Activated CD4-positive, alpha-beta memory T cell treated with anti-CD3 and anti-CD28 coated beads, Interleukin-2, amount 10 ng/mL, durations not matched to agents 7 days and 5 days (primary cell): Measurements from ENCODE around the gene MYO5C. TPM values are rescaled to one million over a fixed set of nuclear protein-coding genes. Genes with fewer than 3 reads are reported as not detected.

Source experiments
- CTCF ChIA-PET: fragments of 350-600 bp; sonication (Branson Sonifier 250); formaldehyde crosslinking; loops from one replicate; lab custom pipeline; 2021; ENCODE audit warnings: antibody characterized with exemption, inconsistent platforms; lab: Charles Lee
- POLR2A ChIA-PET: fragments of 350-600 bp; sonication (Branson Sonifier 250); formaldehyde crosslinking; loops from one replicate; lab custom pipeline; 2021; ENCODE audit warnings: antibody characterized with exemption; lab: Charles Lee
- DNase-seq: peaks from one replicate; pipeline ENCODE4 v3.0.0-alpha.2; 2020
- H3K27ac Mint-ChIP-seq: one replicate; pipeline ENCODE4 v1.8.0; 2021; ENCODE audit warnings: mild to moderate bottlenecking, mixed read lengths
- H3K27me3 Mint-ChIP-seq: one replicate; pipeline ENCODE4 v1.8.0; 2021; ENCODE audit warnings: mixed read lengths
- H3K36me3 Mint-ChIP-seq: one replicate; pipeline ENCODE4 v1.8.0; 2021; ENCODE audit warnings: low read depth, mixed read lengths
- H3K4me1 Mint-ChIP-seq: one replicate; pipeline ENCODE4 v1.8.0; 2021; ENCODE audit warnings: mixed read lengths
- H3K4me3 Mint-ChIP-seq: one replicate; pipeline ENCODE4 v1.8.0; 2021; ENCODE audit warnings: mild to moderate bottlenecking, mixed read lengths
- H3K9me3 Mint-ChIP-seq: one replicate; pipeline ENCODE4 v1.8.0; 2021; ENCODE audit warnings: mixed read lengths
- total RNA-seq, 2 experiments: library from RNA; stranded (reverse); gene quantifications; one replicate each; pipeline ENCODE4 v1.2.3, GENCODE V29; 2021

Gene MYO5C
- total RNA-seq, 2 experiments from 2014 or later, result 1.3 to 1.4 TPM

DNA sequence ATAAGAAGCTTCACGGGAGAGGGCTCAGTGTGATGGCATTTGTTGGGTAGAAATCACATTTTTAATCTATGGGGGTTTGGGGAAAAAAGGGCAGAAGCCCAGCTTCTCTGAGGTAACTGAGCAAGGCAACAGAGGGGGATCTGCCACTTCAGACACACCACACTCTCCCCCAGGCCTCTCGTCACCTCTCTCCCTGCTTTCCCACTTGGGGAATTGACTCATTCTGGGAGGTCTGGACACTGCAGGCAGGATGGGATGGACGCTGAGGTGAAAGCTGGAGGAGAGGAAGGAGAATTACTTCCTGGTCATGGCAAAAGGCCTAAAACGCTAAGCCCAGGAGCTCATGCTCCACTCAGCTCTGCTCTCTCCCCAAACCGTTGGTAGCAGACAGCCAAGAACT lies 33.2 kb downstream of the MYO5C start:
- CTCF ChIA-PET, result interaction anchor here (0.7 to 3.4 kb wide), 18 partner anchors 9 to 472 kb away, joined by 3 to 14 read pairs (median 4); partner anchors contain the start of gene MYO5A
- H3K27ac Mint-ChIP-seq, result peak overlapping the region; percentile 89
- no peaks in the 10 kb centered on the region for H3K27me3 Mint-ChIP-seq
- H3K4me3 Mint-ChIP-seq, result no peak overlapping the region
- DNase-seq, result no peak
- POLR2A ChIA-PET, result interaction anchor here (0.7 to 2.2 kb wide), 17 partner anchors 9 to 471 kb away, joined by 3 to 12 read pairs (median 4); partner anchors contain the start of genes ARPP19, ATOSA, MYO5A and MYO5C
- H3K4me1 Mint-ChIP-seq, result peaks cover 54% of the 10 kb centered on the region
- no peaks in the 10 kb centered on the region for H3K9me3 Mint-ChIP-seq
- H3K36me3 Mint-ChIP-seq, result peaks cover 19% of the 10 kb centered on the region

DNA sequence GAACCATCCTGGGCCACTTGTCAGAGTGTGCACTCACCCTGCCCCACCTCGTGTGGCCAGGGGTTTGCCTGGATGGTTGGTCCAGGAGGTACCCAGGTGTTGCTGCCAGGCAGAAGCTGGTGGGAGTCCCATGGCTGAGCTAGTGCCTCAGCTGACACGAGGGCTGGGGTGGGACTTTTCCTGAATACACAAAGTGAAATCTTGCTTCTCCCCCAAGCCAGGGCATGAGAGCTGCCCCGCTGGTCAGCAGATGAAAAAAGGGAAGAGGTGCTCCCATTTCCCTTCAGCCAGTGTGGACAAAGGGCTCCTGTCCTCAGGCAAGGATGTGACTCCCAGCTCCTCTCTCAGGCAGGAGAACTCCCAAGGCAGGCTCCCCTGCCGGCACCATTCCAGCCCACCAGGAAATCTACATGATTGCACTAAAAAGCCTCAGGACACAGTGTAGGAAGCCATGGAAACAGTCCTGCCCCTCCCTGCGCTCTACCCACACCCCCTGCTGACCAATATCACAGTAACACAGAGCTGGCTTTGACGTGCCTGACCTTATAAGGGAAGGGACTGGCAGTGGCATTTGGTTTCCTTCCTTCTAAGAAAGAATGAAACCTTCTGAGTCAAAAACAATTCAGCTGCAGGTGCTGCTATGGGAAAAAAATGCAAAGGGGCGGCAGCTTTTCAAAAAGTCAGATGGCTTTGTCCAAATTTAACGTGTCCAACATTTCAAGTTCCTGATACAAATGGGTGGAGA lies 33.9 kb downstream of the MYO5C start:
- ChIA-PET CTCF (interaction anchor here (0.7 to 3.4 kb wide), 18 partner anchors 9 to 485 kb away, joined by 3 to 14 read pairs (median 4); partner anchors contain the start of gene MYO5A), POLR2A (interaction anchor here (0.7 to 2.2 kb wide), 19 partner anchors 10 to 472 kb away, joined by 3 to 12 read pairs (median 4); partner anchors contain the start of genes ARPP19, ATOSA, MYO5A and MYO5C)
- Mint-ChIP-seq H3K4me3 (no peak overlapping the region), H3K4me1 (peaks cover 60% of the 10 kb centered on the region), H3K27ac (peak overlapping the region; percentile 89), H3K27me3 (no peaks in the 10 kb centered on the region), H3K9me3 (no peaks in the 10 kb centered on the region), H3K36me3 (peaks cover 19% of the 10 kb centered on the region)
- DNase-seq, result peak; percentile 82

DNA sequence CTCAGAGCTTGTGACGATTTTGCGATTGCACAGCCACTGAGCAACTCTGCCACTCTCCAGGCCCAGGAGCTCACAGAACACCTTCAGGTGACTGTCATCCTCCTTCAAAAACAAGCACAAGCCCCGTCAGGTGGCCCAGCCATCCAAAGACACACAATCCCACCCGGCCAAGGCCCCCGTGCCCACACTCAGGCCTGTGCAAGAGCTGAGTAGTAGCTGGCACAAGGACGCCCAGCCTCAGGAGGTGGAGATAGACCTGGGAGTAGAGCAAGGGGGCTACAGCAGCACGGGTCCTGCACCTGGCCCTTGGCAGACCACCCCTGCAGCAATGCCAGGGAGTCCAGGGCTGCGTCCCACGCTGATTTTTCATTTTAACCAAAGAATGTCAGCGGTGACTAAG lies 34.6 kb downstream of the MYO5C start:
- POLR2A ChIA-PET, result interaction anchor here (0.9 to 2.2 kb wide), 12 partner anchors 40 to 472 kb away, joined by 3 to 12 read pairs (median 6); partner anchors contain the start of genes ARPP19, ATOSA and MYO5A

DNA sequence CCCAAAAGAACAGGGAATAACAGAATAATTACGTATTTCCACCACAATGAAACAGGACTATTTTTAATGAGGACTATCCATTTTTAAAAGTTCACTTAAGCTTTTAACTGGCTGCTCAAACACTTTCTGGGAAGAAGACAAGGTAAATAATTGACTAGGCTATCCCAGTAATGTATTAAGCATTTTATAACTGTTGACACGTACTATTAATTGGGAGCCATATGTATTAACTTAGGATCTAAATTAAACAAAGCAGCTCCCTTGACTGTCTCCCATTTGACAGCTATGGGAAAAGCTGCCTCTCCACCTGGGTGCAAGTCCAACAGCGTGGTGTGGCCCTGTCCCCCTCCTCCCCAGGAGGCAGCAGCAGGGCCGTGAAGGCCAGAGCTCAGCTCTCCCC lies 36.1 kb downstream of the MYO5C start:
- Mint-ChIP-seq H3K27ac (no peak overlapping the region), H3K4me3 (no peak overlapping the region), H3K36me3 (peaks cover 19% of the 10 kb centered on the region), H3K4me1 (peaks cover 76% of the 10 kb centered on the region), H3K27me3 (no peaks in the 10 kb centered on the region), H3K9me3 (no peaks in the 10 kb centered on the region)
- DNase-seq, result no peak
- ChIA-PET POLR2A (interaction anchor here (0.9 to 1.3 kb wide), 4 partner anchors 52 to 420 kb away, joined by 3 read pairs; partner anchors contain the start of genes ATOSA and MYO5A), CTCF (interaction anchor here (3.4 to 8.1 kb wide), 2 partner anchors 72 to 473 kb away, joined by 14 to 145 read pairs; no protein-coding TSS in a partner anchor)

More for the DNA sequence above, 34.6 kb downstream of the MYO5C start:
- no peaks in the 10 kb centered on the region for H3K27me3 Mint-ChIP-seq
- no peak overlapping the region for H3K4me3 Mint-ChIP-seq
- DNase-seq, result no peak
- peaks cover 66% of the 10 kb centered on the region for H3K4me1 Mint-ChIP-seq
- peaks cover 19% of the 10 kb centered on the region for H3K36me3 Mint-ChIP-seq
- CTCF ChIA-PET, result interaction anchor here (1.0 to 3.4 kb wide), 8 partner anchors 11 to 474 kb away, joined by 3 to 14 read pairs (median 6); partner anchors contain the start of gene MYO5A
- H3K9me3 Mint-ChIP-seq, result no peaks in the 10 kb centered on the region
- H3K27ac Mint-ChIP-seq, result peak overlapping the region; percentile 64

DNA sequence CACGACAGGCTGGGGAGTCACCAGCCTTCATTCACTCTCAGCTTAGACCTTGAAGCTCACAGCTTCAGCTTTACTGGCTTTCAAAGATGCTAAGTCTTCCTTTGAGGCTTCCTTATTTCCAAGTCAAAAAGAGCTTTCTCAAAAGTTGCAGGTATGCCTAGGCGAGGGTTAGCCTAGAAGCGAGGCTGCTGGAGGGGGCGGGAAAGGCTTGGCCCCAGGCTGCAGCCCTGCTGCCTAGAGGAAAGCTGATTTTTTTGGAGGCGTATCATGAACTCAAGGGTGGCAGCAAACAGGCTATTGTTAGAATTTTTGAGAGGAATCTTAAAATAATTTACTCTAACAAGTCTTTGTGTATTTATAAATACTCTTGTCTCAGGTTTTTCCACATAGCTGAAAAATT lies 37.1 kb downstream of the MYO5C start:
- peaks cover 15% of the 10 kb centered on the region for H3K36me3 Mint-ChIP-seq
- no peak overlapping the region for H3K27ac Mint-ChIP-seq

DNA sequence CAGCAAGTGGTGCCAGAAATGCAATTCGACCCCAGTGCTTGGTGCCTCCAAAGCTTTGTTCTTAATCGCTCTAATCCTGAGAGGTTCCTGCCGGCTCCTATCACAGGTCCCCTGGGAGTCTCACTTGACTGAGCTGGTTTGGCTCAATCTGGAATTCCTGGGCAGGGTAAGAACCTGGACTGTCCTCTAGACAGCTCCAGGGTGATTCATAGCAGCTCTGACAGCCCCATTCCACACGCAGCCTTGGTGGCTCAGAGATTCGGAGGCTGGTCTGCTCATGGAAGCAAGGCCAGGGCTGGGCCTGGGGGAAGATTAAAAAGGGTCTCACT lies 37.9 kb downstream of the MYO5C start:
- H3K27ac Mint-ChIP-seq, result no peak overlapping the region
- ChIA-PET CTCF (interaction anchor here (1.2 to 8.1 kb wide), 10 partner anchors 8 to 475 kb away, joined by 3 to 145 read pairs (median 10); no protein-coding TSS in a partner anchor), POLR2A (interaction anchor here (1.1 to 2.9 kb wide), 10 partner anchors 60 to 477 kb away, joined by 3 to 16 read pairs (median 4); partner anchors contain the start of genes ARPP19 and MYO5A)
- no peaks in the 10 kb centered on the region for H3K27me3 Mint-ChIP-seq
- H3K4me3 Mint-ChIP-seq, result no peak overlapping the region
- H3K9me3 Mint-ChIP-seq, result no peaks in the 10 kb centered on the region
- peaks cover 8% of the 10 kb centered on the region for H3K36me3 Mint-ChIP-seq
- DNase-seq, result no peak
- peaks cover 79% of the 10 kb centered on the region for H3K4me1 Mint-ChIP-seq

More for the DNA sequence above, 37.1 kb downstream of the MYO5C start:
- ChIA-PET CTCF (interaction anchor here (1.3 to 8.1 kb wide), 4 partner anchors 74 to 474 kb away, joined by 3 to 145 read pairs (median 31); no protein-coding TSS in a partner anchor), POLR2A (interaction anchor here (1.3 to 2.9 kb wide), 4 partner anchors 59 to 476 kb away, joined by 3 to 16 read pairs (median 8); partner anchors contain the start of genes ARPP19 and MYO5A)
- Mint-ChIP-seq H3K9me3 (no peaks in the 10 kb centered on the region), H3K27me3 (no peaks in the 10 kb centered on the region), H3K4me3 (no peak overlapping the region), H3K4me1 (peaks cover 80% of the 10 kb centered on the region)
- DNase-seq, result no peak

DNA sequence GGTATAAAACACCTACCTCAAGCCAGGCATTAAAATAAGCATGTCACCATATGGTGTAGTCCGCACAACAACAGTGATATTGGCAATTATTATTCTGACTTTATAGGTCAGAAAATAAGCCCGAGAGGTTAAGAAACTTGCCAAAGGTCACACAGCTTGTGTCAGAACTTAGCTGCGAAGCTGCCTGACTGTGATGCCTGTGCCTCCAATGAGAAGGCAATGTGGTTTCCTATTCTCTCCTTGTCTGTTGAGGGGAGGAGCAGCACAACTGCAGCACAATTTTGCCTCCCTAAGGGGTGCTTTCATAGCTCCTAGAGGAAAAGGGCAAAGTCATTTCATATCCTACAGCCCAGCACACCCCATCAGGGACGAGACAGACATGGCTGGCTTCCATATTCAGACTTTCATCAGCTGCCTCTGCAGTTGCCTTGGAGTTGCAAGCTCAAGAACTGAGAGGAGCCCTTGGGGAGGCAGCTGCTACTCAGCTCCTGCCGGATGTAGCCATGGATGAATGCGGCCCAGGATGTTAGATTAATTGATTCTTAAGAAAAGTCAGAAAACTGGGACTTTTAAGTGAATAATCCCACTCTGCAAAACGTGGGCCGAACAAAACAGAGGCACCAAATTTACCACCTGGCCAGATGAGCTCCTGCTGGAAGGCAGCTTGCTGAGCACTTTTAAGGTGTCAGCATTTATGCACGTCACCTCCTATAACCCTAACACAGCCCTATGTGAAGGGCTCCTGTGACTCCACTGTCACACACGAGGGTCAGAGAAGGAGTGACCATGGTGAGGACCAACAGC lies 38.5 kb downstream of the MYO5C start:
- POLR2A ChIA-PET, result interaction anchor here (1.1 to 2.9 kb wide), 13 partner anchors 21 to 477 kb away, joined by 3 to 16 read pairs (median 4); partner anchors contain the start of genes ARPP19 and MYO5A

DNA sequence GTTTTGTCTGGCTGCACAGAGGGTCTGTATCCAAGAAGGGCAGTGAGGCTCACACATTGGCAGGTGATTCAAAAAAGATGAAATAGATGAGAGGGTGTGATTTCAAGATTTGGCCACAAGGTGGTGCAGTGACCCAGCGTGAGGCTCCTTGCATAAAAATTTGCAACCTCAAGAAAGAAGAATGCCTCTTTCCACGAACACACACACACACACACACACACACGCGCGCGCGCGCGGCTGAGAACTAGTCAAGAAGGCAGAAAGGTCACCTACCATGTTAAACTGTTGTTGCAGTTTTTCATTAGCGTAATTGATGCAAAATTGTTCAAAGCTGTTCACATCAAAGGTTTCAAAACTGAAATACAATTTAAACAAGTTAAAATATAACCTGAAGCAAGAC lies 39.2 kb downstream of the MYO5C start:
- H3K9me3 Mint-ChIP-seq, result no peaks in the 10 kb centered on the region
- H3K36me3 Mint-ChIP-seq, result no peaks in the 10 kb centered on the region
- peak overlapping the region; percentile 39 for H3K4me3 Mint-ChIP-seq
- ChIA-PET POLR2A (interaction anchor here (1.1 to 2.9 kb wide), 11 partner anchors 21 to 478 kb away, joined by 3 to 16 read pairs (median 4); partner anchors contain the start of genes ARPP19 and MYO5A), CTCF (interaction anchor here (0.6 to 8.1 kb wide), 32 partner anchors 10 to 499 kb away, joined by 3 to 145 read pairs (median 4); no protein-coding TSS in a partner anchor)
- DNase-seq, result peak; percentile 86
- peak overlapping the region; percentile 77 for H3K27ac Mint-ChIP-seq
- H3K4me1 Mint-ChIP-seq, result peaks cover 68% of the 10 kb centered on the region
- H3K27me3 Mint-ChIP-seq, result no peaks in the 10 kb centered on the region

More for the DNA sequence above, 38.5 kb downstream of the MYO5C start:
- CTCF ChIA-PET, result interaction anchor here (0.6 to 8.1 kb wide), 31 partner anchors 9 to 498 kb away, joined by 3 to 145 read pairs (median 4); no protein-coding TSS in a partner anchor
- DNase-seq, result no peak
- Mint-ChIP-seq H3K36me3 (peaks cover 3% of the 10 kb centered on the region), H3K9me3 (no peaks in the 10 kb centered on the region), H3K4me1 (peaks cover 75% of the 10 kb centered on the region), H3K4me3 (no peak overlapping the region), H3K27ac (peak overlapping the region; percentile 77), H3K27me3 (no peaks in the 10 kb centered on the region)

DNA sequence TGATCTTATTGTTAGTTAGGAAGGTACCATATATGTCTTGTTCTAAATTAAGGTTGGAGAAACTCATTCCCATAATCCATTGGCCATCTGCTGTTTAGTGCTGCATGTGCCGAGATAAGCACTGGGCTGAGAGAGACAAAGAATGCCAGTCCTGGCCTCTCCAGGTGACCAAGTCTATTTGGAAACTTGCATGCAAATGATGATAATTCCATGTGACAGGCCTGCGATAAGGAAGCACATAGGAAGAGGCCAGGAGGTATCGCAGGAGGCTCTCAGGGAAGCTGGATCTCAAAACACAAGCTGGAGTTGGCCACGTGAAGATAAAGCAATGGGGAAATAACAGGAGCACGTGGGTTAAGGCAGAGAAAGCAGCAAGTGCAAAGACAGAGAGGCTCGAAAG lies 39.7 kb downstream of the MYO5C start:
- Mint-ChIP-seq H3K27me3 (no peaks in the 10 kb centered on the region), H3K4me1 (peaks cover 63% of the 10 kb centered on the region), H3K4me3 (no peak overlapping the region), H3K36me3 (no peaks in the 10 kb centered on the region), H3K9me3 (no peaks in the 10 kb centered on the region), H3K27ac (peak overlapping the region; percentile 77)
- DNase-seq, result no peak
- ChIA-PET CTCF (interaction anchor here (1.0 to 8.1 kb wide), 17 partner anchors 13 to 499 kb away, joined by 3 to 145 read pairs (median 6); no protein-coding TSS in a partner anchor), POLR2A (interaction anchor here (1.1 to 2.9 kb wide), 5 partner anchors 20 to 479 kb away, joined by 3 to 16 read pairs (median 7); partner anchors contain the start of gene MYO5A)

DNA sequence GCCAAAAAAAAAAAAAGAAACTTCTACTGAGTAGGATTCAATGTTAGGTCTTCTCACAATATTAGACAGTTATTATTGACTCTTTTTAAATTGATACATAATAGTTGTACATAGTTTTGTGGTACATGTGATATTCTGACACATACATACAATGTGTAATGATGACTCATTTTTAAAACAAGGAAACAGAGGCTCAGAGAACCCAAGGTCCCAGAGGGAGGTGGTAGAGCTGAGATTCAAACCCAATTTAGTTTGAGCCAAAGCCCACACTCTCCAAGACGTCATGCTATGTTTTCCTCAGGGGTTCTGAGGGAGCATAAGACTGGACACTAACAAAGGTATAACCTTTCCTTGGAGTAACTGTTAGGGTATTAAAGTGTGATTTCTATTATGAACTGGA lies 40.6 kb downstream of the MYO5C start:
- H3K27ac Mint-ChIP-seq, result no peak overlapping the region
- no peaks in the 10 kb centered on the region for H3K36me3 Mint-ChIP-seq
- H3K4me1 Mint-ChIP-seq, result peaks cover 54% of the 10 kb centered on the region
- ChIA-PET CTCF (interaction anchor here (1.0 to 8.1 kb wide), 5 partner anchors 27 to 478 kb away, joined by 3 to 145 read pairs (median 16); no protein-coding TSS in a partner anchor), POLR2A (interaction anchor here (0.5 kb wide), 1 partner anchor 284 kb away, joined by 3 read pairs; no protein-coding TSS in a partner anchor)
- H3K4me3 Mint-ChIP-seq, result no peak overlapping the region
- no peak for DNase-seq
- H3K9me3 Mint-ChIP-seq, result no peaks in the 10 kb centered on the region
- no peaks in the 10 kb centered on the region for H3K27me3 Mint-ChIP-seq

DNA sequence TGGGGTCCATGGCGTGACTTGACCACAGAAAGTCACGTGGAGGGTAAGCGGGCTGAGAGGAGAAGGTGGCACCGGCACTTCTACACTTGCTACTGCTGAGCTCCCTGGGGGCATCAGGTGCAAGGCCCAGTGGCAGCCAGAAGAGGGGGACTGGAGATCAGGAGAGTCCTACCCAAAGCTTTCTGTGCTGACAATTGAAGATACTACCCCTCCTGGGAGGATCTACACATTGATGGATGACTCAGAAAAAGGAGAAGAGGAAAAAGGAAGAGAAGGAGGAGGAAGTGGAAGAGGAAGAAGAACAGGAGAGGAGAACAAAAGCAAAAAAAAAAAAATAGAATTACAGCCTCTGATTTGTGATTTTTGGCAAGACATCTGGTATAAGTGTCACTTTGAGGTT lies 41.2 kb downstream of the MYO5C start:
- no peak overlapping the region for H3K4me3 Mint-ChIP-seq
- no peak overlapping the region for H3K27ac Mint-ChIP-seq
- no peak for DNase-seq
- CTCF ChIA-PET, result interaction anchor here (1.5 to 8.1 kb wide), 4 partner anchors 70 to 483 kb away, joined by 4 to 145 read pairs (median 32); no protein-coding TSS in a partner anchor
- H3K4me1 Mint-ChIP-seq, result peaks cover 53% of the 10 kb centered on the region
- H3K9me3 Mint-ChIP-seq, result no peaks in the 10 kb centered on the region
- no peaks in the 10 kb centered on the region for H3K36me3 Mint-ChIP-seq
- POLR2A ChIA-PET, result no interaction called here
- no peaks in the 10 kb centered on the region for H3K27me3 Mint-ChIP-seq
